ENCODE data around the gene LRFN2.
A peak's percentile ranks its signal among the peaks of the same experiment; 100 is the strongest.

Gene LRFN2

DNA sequence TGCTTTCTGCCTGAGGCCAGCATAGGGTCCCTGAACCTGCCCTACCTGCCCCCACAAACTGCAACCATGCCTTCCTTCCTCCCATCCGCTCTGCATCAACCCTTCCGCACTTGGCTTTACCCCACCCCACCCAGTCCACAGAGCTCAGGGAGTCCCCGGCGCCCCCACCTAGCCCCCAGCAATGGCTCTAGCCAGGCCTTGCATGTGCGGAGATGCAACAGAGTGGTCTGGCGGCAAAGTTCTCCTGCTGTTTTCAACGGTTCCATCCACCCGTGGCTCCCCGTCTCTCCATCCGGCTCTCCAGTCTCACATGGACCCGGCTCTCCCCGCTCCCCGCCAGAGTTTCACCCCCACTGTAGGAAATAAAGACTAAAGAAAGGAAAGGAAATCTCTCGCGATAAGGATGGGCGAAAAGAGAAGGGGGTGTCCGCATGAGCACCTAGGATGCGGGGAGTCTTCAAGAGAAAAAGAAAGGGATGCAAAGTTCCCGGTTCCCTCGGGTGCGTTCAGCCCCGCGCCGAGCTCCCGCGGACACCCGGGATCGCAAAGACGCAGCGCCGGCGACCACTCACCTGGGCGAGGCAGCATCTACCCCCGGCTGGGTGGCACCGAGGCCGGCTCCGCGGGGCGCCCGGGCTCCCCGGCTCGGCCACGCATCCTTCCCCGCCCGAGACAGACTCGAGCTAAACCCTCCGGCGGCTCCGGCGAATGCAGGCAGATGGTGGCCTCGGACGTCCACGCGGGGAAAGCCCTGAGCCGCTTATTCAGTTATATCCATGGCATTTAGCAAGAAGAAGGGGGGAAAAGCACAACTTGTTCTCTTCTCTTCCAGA, 579 bp downstream of the LRFN2 start:
- DNase-seq (ENCODE audit: low read depth) = no peak

DNA sequence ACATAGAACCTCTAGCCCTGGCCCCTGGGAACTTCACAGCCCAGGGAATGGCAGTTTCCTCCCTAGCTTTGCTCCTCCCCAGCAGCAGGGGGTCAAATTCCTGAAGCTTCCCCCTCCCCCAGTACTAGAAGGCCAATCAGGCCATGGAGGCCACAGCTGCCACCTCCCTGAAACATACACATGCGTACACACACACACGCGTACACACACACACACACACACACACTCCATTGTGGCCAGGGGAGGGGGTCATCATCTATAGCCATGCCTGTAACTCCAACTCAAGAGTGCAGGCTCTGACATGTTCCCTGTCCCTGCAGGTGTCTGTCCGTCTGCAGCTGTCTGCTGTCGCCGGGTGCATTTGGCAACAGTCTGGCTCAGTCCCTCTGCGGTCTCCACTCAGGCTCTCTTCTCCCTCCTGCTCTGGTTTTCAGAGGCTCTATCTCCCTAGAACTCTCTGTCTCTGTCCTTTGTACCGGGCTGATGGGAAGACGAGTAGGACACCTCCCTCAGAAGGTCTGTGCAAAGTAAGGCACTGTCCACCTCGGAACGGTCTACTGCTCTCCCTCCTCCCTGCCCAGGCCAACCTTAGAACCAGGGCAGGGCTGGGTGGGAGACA, 1.4 kb downstream of the LRFN2 start:
- DNase-seq (ENCODE audit: low read depth) = no peak

DNA sequence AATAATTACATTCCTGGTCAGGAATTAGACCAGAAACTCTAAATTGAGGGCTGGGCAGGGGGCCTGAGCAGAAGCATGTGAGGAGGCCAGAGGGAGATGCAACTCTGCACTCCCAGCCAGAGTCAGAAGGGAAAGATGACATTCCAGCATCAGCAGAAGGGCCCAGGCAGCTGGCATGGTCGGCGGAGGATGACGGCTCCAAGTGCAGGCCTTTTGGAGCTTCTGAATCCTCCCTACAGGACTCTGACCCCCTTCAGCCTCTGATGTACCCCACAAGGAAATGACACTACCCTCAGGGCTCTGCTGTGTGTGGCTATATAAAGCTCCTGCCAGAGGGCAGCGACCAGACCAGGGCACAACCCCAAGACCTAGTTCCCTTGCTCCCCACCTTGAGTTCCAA, 1.9 kb downstream of the LRFN2 start:
- DNase-seq (ENCODE audit: low read depth) = no peak

DNA sequence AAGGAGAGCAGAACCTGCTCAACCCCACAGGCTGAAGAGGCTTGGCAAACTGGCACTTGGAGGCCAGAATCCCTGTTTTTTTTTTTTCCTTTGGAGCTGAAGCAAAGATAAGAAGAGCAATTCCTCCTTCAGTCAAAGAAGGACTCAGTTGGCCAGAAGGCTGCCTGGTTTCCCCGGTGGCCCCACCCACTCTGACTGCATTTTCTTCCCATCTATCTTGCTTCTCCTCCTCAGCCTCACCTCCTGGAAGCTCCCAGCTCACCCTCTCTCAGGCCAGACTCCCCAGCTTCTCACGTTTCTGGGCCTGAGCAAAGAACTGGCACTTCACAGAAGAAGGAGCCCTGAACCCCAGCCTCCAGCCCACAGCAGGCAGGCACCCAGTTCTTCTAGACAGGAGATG, 2.4 kb downstream of the LRFN2 start:
- DNase-seq (ENCODE audit: low read depth) = no peak

DNA sequence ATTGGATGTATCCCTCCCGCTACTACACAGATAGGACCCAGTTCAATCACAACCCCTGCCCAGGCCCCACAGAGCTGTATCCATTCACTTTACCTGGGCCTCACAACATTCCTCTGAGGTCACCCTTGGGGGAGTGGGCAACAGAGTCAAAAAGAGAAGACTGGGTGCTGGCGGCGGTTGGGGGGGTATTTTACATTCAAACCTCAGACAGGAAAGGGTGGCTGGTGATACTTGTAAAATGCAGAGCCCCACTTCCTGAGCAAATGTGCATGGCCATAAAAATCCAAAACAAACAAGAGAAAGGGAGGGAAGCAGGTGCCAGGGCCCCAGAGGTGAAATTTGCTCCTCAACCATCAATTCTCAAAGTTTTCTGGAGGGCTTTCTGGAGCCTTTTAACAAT, 3.5 kb downstream of the LRFN2 start:
- DNase-seq (ENCODE audit: low read depth) = no peak

DNA sequence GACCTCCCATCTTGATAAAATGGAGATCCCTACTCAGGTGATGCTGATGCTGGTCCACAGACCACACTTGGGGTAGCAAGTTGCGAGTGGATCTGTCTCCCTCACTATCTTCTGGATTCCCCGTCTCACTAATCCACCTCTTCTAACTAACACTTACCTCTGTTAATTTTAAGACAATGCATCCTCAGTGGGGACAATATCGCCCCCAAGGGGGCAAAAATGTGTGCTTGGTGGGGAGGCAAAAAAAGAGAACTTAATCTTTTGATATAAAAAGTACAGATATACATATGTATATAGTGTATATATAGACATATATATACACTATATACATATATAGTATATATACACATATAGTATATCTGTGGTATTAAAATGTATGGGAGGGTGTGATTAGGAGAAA, 4.3 kb downstream of the LRFN2 start:
- no peak for DNase-seq (ENCODE audit: low read depth)

DNA sequence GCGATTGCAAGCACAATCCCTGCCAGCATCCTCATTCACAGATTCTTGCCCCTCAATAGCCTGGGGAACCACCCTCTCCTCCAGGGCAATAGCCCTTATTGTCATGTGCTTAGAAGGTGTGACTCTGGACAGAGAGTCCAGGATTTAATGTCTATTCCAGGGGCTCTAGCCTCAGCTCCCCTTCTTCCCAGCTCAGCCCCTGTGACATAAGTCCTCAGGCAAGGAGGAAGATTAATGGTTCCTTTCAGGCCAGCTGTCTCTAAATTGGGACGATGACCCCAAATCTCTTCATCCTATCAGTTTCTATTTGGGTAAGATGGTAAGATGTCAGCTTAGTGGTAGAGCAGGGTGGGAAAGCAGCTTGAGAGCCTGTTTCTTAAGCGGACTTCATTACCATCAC, 8.1 kb downstream of the LRFN2 start:
- no peak for DNase-seq (ENCODE audit: low read depth)

DNA sequence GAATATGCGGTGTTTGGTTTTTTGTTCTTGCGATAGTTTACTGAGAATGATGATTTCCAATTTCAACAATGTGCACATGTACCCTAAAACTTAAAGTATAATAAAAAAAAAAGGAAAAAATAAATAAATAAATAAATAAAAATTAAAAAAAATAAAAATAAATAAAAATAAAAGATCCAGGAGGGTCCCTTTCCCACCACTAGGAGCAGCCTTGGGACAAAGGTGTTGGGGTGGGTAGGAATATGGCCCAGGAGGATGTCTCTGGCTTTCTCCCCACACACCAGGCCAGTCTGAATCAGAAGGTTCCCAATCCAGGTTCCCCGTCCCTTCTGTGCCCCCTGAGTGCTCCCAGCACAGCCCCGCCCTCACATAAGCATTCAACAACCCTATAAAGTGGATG, 9.5 kb downstream of the LRFN2 start:
- no peak for DNase-seq (ENCODE audit: low read depth)

DNA sequence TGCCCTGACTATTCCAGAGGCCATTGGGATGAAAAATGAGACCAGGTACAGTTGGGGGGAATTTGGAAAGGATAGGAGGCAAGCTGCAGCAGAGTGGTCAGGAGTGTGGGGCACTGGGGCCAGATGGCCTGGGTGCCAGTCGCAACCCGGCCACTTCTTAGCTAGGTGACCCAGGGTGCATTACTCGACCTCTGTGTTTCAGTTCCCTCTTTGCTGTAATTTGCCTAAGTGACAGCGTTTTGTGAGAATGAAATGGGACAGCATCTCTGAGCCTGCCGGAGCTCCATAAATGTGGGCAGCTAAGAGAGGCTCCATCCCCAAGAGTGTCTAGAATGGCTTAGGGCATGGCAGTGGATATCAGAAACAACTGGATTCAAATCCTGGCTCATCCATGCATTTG, 13.9 kb downstream of the LRFN2 start:
- DNase-seq (ENCODE audit: low read depth) = no peak

DNA sequence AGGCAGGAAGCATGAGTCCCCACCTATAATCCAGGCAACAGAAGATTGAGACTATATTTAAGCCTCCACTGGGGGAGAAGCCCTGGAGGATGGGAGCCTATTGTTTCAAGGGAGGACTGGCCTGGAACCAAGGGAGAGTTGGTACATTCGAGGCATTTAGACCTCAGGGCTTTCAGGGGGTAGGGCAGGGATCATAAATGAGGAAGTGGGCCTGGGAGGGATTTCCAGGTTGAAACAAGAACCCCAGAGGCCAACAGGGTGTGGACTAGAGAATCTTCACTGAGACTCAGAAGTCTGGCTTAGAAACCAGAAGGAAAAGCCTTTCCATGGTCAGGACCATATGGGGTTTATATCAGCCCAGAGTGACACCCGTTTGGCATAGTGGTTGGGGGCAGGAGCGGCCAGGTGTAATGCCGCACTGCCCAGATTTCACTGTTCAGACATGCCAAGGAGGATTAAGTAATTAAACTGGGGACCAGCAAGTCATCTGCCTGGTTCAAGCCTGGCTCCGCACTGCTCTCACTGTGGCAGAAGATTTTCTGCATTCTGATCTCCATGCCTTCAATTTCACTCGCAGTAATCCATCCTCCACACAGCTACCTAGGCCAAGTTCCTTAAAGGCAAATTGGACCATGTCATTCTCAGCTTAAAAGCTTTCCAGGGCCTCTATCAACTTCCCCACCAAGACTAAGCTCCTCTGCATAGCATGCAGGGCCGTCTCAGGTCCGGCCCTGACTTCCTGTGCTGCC, 17.8 kb downstream of the LRFN2 start:
- no peak for DNase-seq (ENCODE audit: low read depth)

DNA sequence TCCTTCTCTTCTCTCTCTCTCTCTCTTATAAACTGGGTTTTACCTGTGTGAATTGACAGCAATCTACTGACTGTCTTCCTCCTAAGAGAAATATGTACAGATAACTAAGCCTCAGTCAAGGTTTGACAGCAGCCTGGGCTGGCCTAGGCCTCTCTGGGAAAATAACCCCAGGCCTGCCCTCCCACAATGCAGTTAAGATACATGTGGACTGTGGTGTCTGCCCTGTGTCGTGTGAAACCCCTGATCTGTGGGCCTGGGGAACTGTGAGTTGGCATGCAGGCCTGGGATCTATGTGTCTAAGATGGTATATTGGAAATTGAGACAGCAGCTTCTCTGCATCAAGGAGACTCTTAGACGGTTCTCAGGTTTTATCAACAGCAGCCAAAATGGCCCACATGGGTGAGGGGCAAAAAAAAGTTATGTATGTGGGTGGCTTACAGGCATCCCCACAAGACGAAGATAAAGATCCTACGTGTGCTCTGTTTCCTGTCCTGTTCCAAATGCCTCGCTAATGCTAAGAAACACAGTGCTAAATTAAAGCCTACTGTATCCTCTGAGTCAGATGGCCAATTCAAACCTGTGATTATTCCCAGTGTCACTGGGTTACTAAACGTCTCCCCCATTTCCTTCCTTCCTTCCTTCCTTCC, 19.0 kb downstream of the LRFN2 start:
- DNase-seq (ENCODE audit: low read depth) = no peak

DNA sequence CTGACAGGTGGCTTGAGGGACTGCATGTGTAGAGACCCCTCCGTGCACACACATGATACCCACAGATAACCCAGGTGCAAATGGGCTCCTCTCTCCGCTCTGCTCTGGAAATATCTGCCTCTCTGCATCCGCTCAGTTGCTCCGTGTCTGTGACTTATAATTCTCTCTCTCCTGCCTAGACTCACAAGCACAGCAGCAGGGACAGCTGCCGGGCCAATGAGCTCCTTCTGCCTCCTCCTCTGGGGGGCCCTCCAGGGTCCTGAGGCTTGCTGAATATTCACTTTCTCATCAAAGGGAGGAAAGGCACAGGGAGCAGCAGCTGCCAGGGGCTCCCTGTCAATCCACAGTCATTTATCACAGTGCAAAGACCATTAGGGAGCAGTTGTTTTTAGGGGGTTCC, 24.1 kb downstream of the LRFN2 start:
- DNase-seq (ENCODE audit: low read depth) = no peak

DNA sequence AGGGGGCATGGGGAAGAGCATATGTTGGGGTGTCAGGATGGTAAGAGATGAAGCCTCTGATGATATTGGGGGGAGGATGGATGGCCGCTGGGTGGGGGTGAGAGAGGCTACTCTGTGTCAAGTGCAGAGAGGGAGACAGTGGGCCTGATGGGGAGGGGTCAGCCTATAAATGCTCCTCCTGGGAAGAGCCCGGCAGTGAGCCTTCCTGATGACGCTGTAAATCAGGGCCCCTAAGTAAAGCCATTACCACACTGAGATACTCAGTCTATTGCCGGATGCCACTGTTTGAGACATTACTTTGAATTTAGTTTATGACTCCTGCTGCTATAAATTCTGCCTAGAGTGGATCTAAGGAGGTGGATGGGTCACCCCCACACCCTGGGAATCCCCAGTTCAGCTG, 28.1 kb downstream of the LRFN2 start:
- no peak for DNase-seq (ENCODE audit: low read depth)

DNA sequence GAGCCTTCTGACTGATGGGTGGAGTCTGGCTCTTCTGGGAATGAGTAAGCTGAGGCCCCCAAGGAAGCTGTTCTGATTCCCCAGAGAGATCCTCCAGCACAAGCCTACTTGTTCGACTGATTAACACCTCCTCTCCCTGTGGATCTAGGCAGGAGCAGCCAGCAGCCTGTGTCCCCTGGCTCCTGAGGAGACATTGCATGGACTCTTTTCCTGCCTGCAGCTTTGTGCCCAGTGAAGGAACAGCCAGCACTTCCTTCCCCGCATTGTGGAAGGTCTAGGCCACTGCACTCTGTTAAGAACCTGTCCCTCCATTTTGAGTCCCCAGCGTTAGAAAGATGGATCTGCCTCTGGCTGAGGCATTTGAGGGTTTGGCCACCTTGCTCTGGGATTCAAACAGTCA, 29.1 kb downstream of the LRFN2 start:
- no peak for DNase-seq (ENCODE audit: low read depth)

DNA sequence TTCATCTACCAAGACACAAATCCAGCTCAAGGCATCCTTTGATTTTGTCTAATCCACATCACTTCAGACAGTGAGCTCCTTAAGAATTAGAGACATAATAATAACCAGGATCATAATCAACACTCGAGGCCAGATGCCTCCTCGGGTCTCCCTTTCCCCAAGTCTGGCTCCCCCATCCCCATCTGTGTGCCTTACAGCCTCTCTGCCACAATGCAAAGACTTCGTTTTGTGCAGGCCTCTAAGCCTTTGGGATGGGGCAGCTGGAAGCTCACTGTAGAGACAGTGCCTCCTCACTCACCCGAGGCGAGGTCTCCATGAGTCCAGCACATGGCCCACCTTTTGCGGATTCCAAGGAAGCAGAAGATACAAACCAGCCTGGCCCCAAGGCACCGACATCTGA, 30.3 kb downstream of the LRFN2 start:
- no peak for DNase-seq (ENCODE audit: low read depth)

DNA sequence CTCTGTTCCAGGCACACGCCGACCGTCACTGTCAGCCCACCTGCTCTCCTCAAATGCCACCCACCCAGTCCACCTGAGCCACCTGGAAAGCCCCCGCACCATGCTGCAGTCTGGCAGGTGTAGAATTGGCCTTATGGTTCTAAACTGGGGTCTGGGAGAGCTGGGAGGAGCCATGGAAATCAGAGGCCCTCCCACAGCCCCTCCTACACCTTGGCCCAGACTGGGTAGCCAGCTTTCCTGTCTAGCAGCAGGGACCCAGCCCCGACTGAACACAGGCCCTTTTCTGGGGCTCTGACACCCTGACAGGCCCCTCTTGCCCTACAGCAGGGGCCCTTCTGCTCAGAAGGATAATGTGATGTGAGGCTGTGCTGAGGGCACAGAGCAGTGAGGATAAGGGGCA, 31.1 kb downstream of the LRFN2 start:
- DNase-seq (ENCODE audit: low read depth) = no peak

DNA sequence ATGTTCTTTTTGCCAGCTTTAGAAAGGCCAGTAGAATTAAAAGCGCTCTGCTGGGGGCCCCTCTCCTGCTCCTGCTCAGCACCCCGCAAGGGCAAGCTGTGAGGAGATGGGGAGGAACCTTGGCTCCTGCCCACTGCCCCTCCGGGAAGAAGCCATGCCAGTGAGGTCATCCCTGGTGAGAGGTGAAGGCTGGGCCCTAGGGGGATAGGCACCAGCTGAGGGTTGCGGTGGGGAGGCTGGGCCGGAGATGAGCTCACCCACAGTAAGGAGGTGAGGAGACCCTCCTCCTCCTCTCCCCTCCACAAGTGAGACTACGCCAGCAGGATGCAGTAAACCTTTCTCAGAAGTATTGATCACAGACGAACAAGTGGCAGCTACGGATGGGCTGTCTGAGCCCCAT, 32.1 kb downstream of the LRFN2 start:
- no peak for DNase-seq (ENCODE audit: low read depth)

DNA sequence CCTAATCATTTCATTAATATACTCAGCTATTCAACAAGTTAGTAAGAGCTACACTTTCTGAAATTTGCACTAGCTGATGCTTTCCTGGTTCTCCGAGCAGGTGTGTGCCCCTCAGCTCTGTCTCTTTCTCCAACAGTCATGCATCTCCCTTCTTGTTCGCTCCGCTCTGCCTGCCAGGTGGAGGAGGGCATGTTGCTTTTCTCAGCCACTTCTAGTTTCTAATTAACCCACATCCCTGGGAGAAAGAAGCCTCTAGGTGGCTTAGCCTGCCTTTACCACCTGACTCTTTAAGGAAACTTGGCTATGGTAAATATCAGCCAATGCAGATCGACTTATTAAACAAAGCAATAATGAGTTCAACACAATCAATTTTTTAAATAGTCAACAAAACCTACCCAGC, 34.2 kb downstream of the LRFN2 start:
- no peak for DNase-seq (ENCODE audit: low read depth)

DNA sequence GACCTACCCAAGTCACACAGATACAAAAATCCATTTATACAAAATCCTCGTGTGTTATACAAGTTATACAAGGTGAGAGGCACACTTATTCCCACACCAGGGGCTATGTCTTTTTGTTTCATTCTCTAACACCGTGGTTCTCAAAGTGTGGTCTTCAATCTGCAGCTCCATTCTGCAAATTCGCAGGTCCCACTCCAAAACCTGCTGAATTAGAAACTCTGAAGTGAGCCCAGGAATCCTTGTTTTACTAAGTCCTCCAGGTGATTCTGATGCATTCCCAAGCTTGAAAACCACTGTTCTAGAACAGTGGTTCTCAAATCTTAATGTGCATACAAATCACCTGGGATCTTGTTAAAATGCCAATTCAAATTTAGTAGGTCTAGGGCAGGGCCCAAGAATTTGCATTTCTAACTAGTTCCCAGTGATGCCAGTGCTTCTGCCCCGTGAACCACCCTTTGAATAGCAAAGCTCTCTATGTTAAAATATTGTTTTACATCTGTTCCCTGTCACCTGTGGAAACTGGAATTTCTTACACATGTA, 35.1 kb downstream of the LRFN2 start:
- DNase-seq (ENCODE audit: low read depth) = no peak

DNA sequence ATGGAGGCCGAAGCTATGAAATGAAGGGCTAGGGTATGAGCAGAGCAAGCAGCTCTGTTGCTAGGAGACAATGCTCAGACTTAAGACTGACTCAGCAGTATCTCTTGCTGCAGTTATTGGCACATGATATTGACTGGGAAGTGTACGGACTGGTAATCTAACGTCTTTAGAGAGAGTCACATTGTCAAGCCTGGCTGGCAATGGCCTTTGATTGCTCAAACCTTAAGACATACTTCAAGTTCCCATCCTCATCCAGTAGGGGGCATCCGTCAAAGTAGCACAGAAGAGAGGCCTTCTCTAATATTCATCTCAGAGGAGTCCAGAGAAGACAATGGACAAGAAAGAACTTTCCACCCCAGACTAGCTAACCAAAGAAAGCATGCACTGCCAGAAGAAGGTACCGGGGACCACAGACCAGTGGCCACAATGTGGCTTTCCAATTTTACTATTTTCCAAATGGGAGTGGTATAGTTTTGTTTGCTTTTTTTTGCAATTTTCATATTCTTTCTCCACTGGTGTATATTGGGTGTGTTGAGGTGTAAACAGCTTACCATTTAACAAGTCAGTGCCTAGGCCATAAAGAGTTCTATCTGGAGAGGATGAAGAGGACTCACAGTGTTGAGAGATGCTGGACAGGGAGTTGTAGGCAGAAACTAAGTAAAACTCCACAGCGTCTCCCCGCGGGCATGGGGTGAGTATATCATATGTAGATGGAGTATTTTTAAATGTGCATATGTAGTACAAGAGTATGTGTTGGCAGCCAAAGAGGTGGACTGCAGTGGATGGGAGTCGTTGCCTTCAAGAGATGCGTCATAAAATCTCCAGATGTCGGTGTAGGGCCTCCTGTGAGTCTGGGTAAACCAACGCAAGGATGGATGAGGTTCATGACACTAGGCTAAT, 36.7 kb downstream of the LRFN2 start:
- peak; percentile 26 for DNase-seq (ENCODE audit: low read depth)

DNA sequence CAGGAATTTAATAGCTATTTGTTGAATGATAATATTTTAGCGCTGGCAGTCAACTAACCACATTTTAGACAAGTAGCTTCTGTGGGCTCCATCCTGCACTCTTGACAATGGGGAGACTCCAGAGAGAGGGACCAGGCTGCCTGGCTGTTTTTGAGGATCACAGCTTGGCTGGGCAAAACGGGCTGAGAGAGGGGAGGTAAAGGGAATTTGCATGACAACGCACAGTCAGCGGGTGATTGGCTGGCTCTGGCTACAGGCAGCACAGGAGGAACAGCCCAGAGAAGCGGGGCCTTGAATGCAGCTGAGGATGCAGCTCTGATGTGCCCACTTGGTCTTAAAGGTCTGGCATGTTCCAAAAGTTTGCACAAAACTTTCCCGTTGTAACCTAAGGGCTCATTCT, 41.2 kb downstream of the LRFN2 start:
- no peak for DNase-seq (ENCODE audit: low read depth)
